Measurements from ENCODE around the gene TRPC4. TPM values are rescaled to one million over a fixed set of nuclear protein-coding genes. Genes with fewer than 3 reads are reported as not detected.

The TRPC4 gene
- polyA plus RNA-seq, 1 experiment: 6.2 TPM

GRCh38 chr13:37632294-37632693, 237.3 kb downstream of the TRPC4 start:
- ChIA-PET POLR2A (no interaction called here), CTCF (interaction anchor here (0.8 to 1.1 kb wide), 2 partner anchors 8 to 645 kb away, joined by 3 read pairs; no protein-coding TSS in a partner anchor)
- TF ChIP-seq CTCF (IDR thresholded peaks at IDR 0.05; ENCODE audit: insufficient read depth, low read depth, low read length): no peak
- Histone ChIP-seq H3K4me3 (ENCODE audit: low read depth, low read length) (no peak overlapping the region), H3K36me3 (ENCODE audit: control insufficient read depth, insufficient read depth, low read length) (no peaks in the 10 kb centered on the region), H3K27me3 (ENCODE audit: control insufficient read depth, insufficient read depth, low read length) (no peaks in the 10 kb centered on the region)
- no peak for DNase-seq (ENCODE audit: low read depth)

- no peak for DNase-seq (ENCODE audit: low read depth)
- no peaks in the 10 kb centered on the region for H3K36me3 ChIP-seq (ENCODE audit: control insufficient read depth, insufficient read depth, low read length)
- H3K4me3 ChIP-seq (ENCODE audit: low read depth, low read length): no peak overlapping the region
- no peaks in the 10 kb centered on the region for H3K27me3 ChIP-seq (ENCODE audit: control insufficient read depth, insufficient read depth, low read length)
- no peak for TF ChIP-seq CTCF (IDR thresholded peaks at IDR 0.05; ENCODE audit: insufficient read depth, low read depth, low read length)
- POLR2A ChIA-PET: no interaction called here
- CTCF ChIA-PET: no interaction called here
Observed at GRCh38 chr13:37627428-37627827, 242.1 kb downstream of the TRPC4 start.

GRCh38 chr13:37621811-37622361, 247.7 kb downstream of the TRPC4 start:
- no peak for TF ChIP-seq CTCF (IDR thresholded peaks at IDR 0.05; ENCODE audit: insufficient read depth, low read depth, low read length)
- DNase-seq (ENCODE audit: low read depth): peak; percentile 23
- Histone ChIP-seq H3K4me3 (ENCODE audit: low read depth, low read length) (no peak overlapping the region), H3K27me3 (ENCODE audit: control insufficient read depth, insufficient read depth, low read length) (no peaks in the 10 kb centered on the region), H3K36me3 (ENCODE audit: control insufficient read depth, insufficient read depth, low read length) (no peaks in the 10 kb centered on the region)
- CTCF ChIA-PET: interaction anchor here (0.7 kb wide), 1 partner anchor 554 kb away, joined by 3 read pairs; no protein-coding TSS in a partner anchor
- POLR2A ChIA-PET: no interaction called here

- H3K27me3 ChIP-seq (ENCODE audit: control insufficient read depth, insufficient read depth, low read length): no peaks in the 10 kb centered on the region
- POLR2A ChIA-PET: no interaction called here
Observed at GRCh38 chr13:37618554-37618953, 251.0 kb downstream of the TRPC4 start.

GRCh38 chr13:37617173-37617572, 252.4 kb downstream of the TRPC4 start:
- H3K4me3 ChIP-seq (ENCODE audit: low read depth, low read length): no peak overlapping the region

More at GRCh38 chr13:37618554-37618953, 251.0 kb downstream of the TRPC4 start:
- DNase-seq (ENCODE audit: low read depth): peak; percentile 75
- no peaks in the 10 kb centered on the region for H3K36me3 ChIP-seq (ENCODE audit: control insufficient read depth, insufficient read depth, low read length)
- no peak overlapping the region for H3K4me3 ChIP-seq (ENCODE audit: low read depth, low read length)
- CTCF ChIA-PET: interaction anchor here (1.3 to 3.0 kb wide), 2 partner anchors 24 to 544 kb away, joined by 3 to 9 read pairs; no protein-coding TSS in a partner anchor
- TF ChIP-seq CTCF (IDR thresholded peaks at IDR 0.05; ENCODE audit: insufficient read depth, low read depth, low read length): no peak

More at GRCh38 chr13:37617173-37617572, 252.4 kb downstream of the TRPC4 start:
- TF ChIP-seq CTCF (IDR thresholded peaks at IDR 0.05; ENCODE audit: insufficient read depth, low read depth, low read length): no peak
- ChIA-PET CTCF (interaction anchor here (1.3 to 3.0 kb wide), 2 partner anchors 507 to 542 kb away, joined by 4 to 9 read pairs; no protein-coding TSS in a partner anchor), POLR2A (interaction anchor here (0.7 kb wide), 1 partner anchor 161 kb away, joined by 4 read pairs; no protein-coding TSS in a partner anchor)
- Histone ChIP-seq H3K27me3 (ENCODE audit: control insufficient read depth, insufficient read depth, low read length) (no peaks in the 10 kb centered on the region), H3K36me3 (ENCODE audit: control insufficient read depth, insufficient read depth, low read length) (no peaks in the 10 kb centered on the region)
- DNase-seq (ENCODE audit: low read depth): peak; percentile 75

Data from BJ (cell line).